B cell (primary cell): ENCODE measurements around the gene ANTXR1. TPM values are rescaled to one million over a fixed set of nuclear protein-coding genes. Genes with fewer than 3 reads are reported as not detected.
"Not testable (repeated sequence)": the region's sequence is repeated elsewhere in the genome, so short reads cannot be mapped to it uniquely, and the experiment has no call there.

Experiments
- ATAC-seq: fragments of 200-7000 bp; cut with Tn5 transposase; one replicate; pipeline ENCODE4 v1.10.0; 2021; ENCODE audit warnings: low read depth, mild to moderate bottlenecking, moderate number of reproducible peaks, moderate library complexity
- CTCF ChIA-PET: fragments of 350-600 bp; sonication (Branson Sonifier 250); formaldehyde crosslinking; loops from one replicate; lab custom pipeline; 2021; ENCODE audit warnings: antibody characterized with exemption, inconsistent platforms; lab: Charles Lee
- POLR2A ChIA-PET: fragments of 350-600 bp; sonication (Branson Sonifier 250); formaldehyde crosslinking; loops from one replicate; lab custom pipeline; 2021; ENCODE audit warnings: antibody characterized with exemption; lab: Charles Lee
- DNase-seq: peaks from one replicate; pipeline ENCODE4 v3.0.0; 2013
- H2AFZ ChIP-seq: 2 replicates; pipeline ENCODE4 v1.6.1; 2012; ENCODE audit warnings: mild to moderate bottlenecking, low read depth, low read length; ENCODE audit not compliant: insufficient read depth, poor library complexity, severe bottlenecking
- H3K27ac ChIP-seq, 2 donors: 1 replicate in 1 of 2; 2 replicates in 1 of 2; pipeline ENCODE4 v1.5.1; 2012 to 2013; ENCODE audit warnings: low read length in 2 of 2, mild to moderate bottlenecking in 2 of 2, moderate library complexity in 1 of 2
- H3K27me3 ChIP-seq, 4 experiments: fragments of 200-600 bp in 1 of 4; sonication (generic) in 1 of 4; replicated peaks in 1 of 4; 1 replicate in 2 of 4; 2 replicates in 2 of 4; pipeline versions ENCODE4 v1.6.1 to v1.7.0; 2013 to 2016; ENCODE audit warnings: low read length in 3 of 4, mild to moderate bottlenecking in 2 of 4, mixed read lengths in 1 of 4, moderate library complexity in 1 of 4; ENCODE audit not compliant: insufficient read depth in 4 of 4, control insufficient read depth in 3 of 4; ENCODE audit errors: control extremely low read depth in 1 of 4
- H3K36me3 ChIP-seq, 2 experiments: replicated peaks in 1 of 2; 1 replicate in 1 of 2; 2 replicates in 1 of 2; pipeline versions ENCODE4 v1.6.1 to v1.7.1; 2013; ENCODE audit warnings: low read length in 1 of 2; ENCODE audit not compliant: insufficient read depth in 2 of 2, control insufficient read depth in 1 of 2; ENCODE audit errors: control extremely low read depth in 1 of 2, extremely low read depth in 1 of 2
- H3K4me1 ChIP-seq, 2 donors: fragments of 200-600 bp in 1 of 2; sonication (generic) in 1 of 2; 1 replicate in 1 of 2; 2 replicates in 1 of 2; pipeline versions ENCODE4 v1.5.1 to v1.6.1; 2013 to 2017; ENCODE audit warnings: low read length in 2 of 2; ENCODE audit not compliant: control insufficient read depth in 2 of 2, insufficient read depth in 2 of 2
- H3K4me2 ChIP-seq: replicated peaks from 2 replicates; pipeline ENCODE3; 2012; ENCODE audit warnings: mild to moderate bottlenecking, low read depth, low read length; ENCODE audit not compliant: poor library complexity, severe bottlenecking
- H3K4me3 ChIP-seq, 5 experiments: fragments of 200-600 bp in 1 of 5; sonication (generic) in 1 of 5; 1 replicate in 3 of 5; 2 replicates in 2 of 5; pipeline versions ENCODE4 v1.5.1 to v1.7.0; 2011 to 2016; ENCODE audit warnings: low read length in 4 of 5, mild to moderate bottlenecking in 4 of 5, low read depth in 2 of 5, control low read depth in 1 of 5, moderate library complexity in 1 of 5; ENCODE audit not compliant: insufficient read depth in 1 of 5; ENCODE audit errors: control extremely low read depth in 1 of 5, extremely low read depth in 1 of 5
- H3K79me2 ChIP-seq: fragments of 200-600 bp; sonication (generic); one replicate; pipeline ENCODE4 v1.6.0; 2016; ENCODE audit warnings: low read length; ENCODE audit not compliant: control insufficient read depth, insufficient read depth
- H3K9ac ChIP-seq: fragments of 200-600 bp; sonication (generic); 2 replicates; pipeline ENCODE4 v1.6.1; 2017; ENCODE audit warnings: mild to moderate bottlenecking, low read length, moderate library complexity
- H3K9me3 ChIP-seq, 3 donors: one replicate each; pipeline versions ENCODE4 v1.6.1 to v1.7.1; 2013; ENCODE audit warnings: low read length in 2 of 3; ENCODE audit not compliant: control insufficient read depth in 2 of 3, insufficient read depth in 1 of 3; ENCODE audit errors: control extremely low read depth in 1 of 3
- H4K20me1 ChIP-seq: 2 replicates; pipeline ENCODE4 v1.6.0; 2012; ENCODE audit warnings: mild to moderate bottlenecking, low read length; ENCODE audit not compliant: insufficient read depth, control insufficient read depth, poor library complexity, severe bottlenecking
- H3K27ac Mint-ChIP-seq: one replicate; pipeline ENCODE4 v1.8.0; 2021; ENCODE audit warnings: mixed read lengths
- H3K27me3 Mint-ChIP-seq: one replicate; pipeline ENCODE4 v1.8.0; 2021; ENCODE audit warnings: mixed read lengths
- H3K4me1 Mint-ChIP-seq: one replicate; pipeline ENCODE4 v1.8.0; 2021; ENCODE audit warnings: mixed read lengths
- H3K4me3 Mint-ChIP-seq: one replicate; pipeline ENCODE4 v1.8.0; 2021; ENCODE audit warnings: mixed read lengths
- H3K9me3 Mint-ChIP-seq: one replicate; pipeline ENCODE4 v1.8.0; 2022; ENCODE audit warnings: mixed read lengths; ENCODE audit not compliant: insufficient read depth
- CTCF ChIP-seq: fragments of 200-600 bp; IDR thresholded peaks from one replicate; pipeline ENCODE4 v1.8.0; 2022; ENCODE audit warnings: antibody characterized with exemption, mild to moderate bottlenecking
- EZH2 ChIP-seq: IDR thresholded peaks from 2 replicates; pipeline ENCODE4 v1.6.1; 2012; ENCODE audit warnings: borderline replicate concordance, low read depth, mild to moderate bottlenecking, moderate library complexity, low read length; ENCODE audit not compliant: insufficient read depth, poor library complexity, severe bottlenecking
- WGBS: methylation state at CpG from one replicate; pipeline ENCODE4 v1.1.5; 2013; ENCODE audit warnings: missing lambda C conversion rate; ENCODE audit not compliant: insufficient coverage; 5-methylcytosine and 5-hydroxymethylcytosine counted together
- intact Hi-C: fragments of 100-400 bp; cut with micrococcal nuclease; formaldehyde crosslinking; loops from one replicate; pipeline ENCODE4 v1.10.0; 2022
- polyA plus RNA-seq: library from polyadenylated mRNA; depleted of rRNA; stranded (reverse); fragments of >200 nt; gene quantifications from 2 replicates; pipeline ENCODE4 v1.2.3, GENCODE V29; 2012
- total RNA-seq, 2 donors: library from RNA; stranded (reverse); fragments of 120-200 nt in 1 of 2; gene quantifications; 1 replicate in 1 of 2; 2 replicates in 1 of 2; pipeline versions ENCODE4 v1.2.3 to v1.2.4, GENCODE V29; 2013 to 2022

The ANTXR1 gene
- total and polyA plus RNA-seq, 2 donors (not counting 1 experiment from before 2014, with no cell fraction given): not detected

DNA sequence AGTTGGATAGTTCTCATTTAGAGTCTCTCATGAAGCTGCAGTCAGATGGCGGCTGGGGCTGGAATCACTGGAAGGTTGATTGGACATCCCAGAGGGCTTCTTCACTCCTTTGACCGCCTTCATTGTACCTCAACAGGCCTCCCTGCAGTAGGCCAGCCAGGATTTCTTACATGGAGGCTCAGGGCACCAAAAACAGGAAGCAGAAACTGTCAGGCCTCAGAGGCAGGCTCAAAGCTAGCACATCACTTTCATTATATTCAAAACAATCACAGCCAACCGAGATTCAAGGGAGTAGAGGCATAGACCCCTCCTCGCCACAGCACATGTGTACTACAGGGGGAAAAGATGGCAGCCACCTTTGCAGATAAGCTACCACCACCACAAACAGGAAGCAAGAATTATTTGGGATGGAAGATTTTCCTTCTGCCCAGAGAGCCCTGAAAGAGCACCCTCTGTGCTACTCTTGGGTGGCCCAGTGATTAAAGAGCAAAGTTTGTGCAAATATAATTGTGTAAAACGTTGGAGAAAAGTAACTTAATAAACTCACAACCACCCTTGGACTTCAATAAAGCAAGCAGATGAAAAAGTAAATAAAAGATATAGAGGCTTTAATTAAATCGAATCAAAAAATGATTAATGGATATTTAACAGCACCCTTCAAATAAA lies 218.8 kb downstream of the ANTXR1 start:
- H3K27ac Mint-ChIP-seq: no peak overlapping the region

GRCh38 chr2:69235835-69236234 lies 222.9 kb downstream of the ANTXR1 start:
- H3K4me3 ChIP-seq, H3K4me1 Mint-ChIP-seq, H4K20me1 ChIP-seq, H3K9ac ChIP-seq, H3K4me1 ChIP-seq, H3K27ac ChIP-seq, H3K27me3 ChIP-seq, H3K79me2 ChIP-seq, POLR2A ChIA-PET, H3K4me2 ChIP-seq, H3K9me3 Mint-ChIP-seq, H3K9me3 ChIP-seq, intact Hi-C loops, ATAC-seq, DNase-seq, H3K36me3 ChIP-seq, H2AFZ ChIP-seq, H3K4me3 Mint-ChIP-seq, H3K27ac Mint-ChIP-seq: not testable (repeated sequence)
- 80% methylated on average over 1 of the region's 4 CpGs for WGBS
- CTCF ChIA-PET: interaction anchor here (0.7 kb wide), 1 partner anchor 406 kb away, joined by 5 read pairs; no protein-coding TSS in a partner anchor
- H3K27me3 Mint-ChIP-seq: peaks cover 19% of the 10 kb centered on the region

More for the DNA sequence above, 218.8 kb downstream of the ANTXR1 start:
- H3K27me3 Mint-ChIP-seq: peaks cover 17% of the 10 kb centered on the region
- ChIA-PET CTCF (no interaction called here), POLR2A (no interaction called here)
- no peak overlapping the region for H3K27ac ChIP-seq
- DNase-seq (no peak), ATAC-seq (no peak)
- H2AFZ ChIP-seq: no peak overlapping the region
- H3K36me3 ChIP-seq: no peaks in the 10 kb centered on the region
- no peaks in the 10 kb centered on the region for H4K20me1 ChIP-seq
- H3K4me3 ChIP-seq: no peak overlapping the region
- TF ChIP-seq CTCF: no peak
- TF ChIP-seq EZH2: no peak
- H3K4me1 ChIP-seq: no peaks in the 10 kb centered on the region
- H3K4me1 Mint-ChIP-seq: no peaks in the 10 kb centered on the region
- H3K9me3 ChIP-seq: no peaks in the 10 kb centered on the region
- no peaks in the 10 kb centered on the region for H3K9me3 Mint-ChIP-seq
- no peak overlapping the region for H3K4me3 Mint-ChIP-seq
- H3K4me2 ChIP-seq: no peak overlapping the region
- WGBS: 100% methylated on average over 2 of the region's 6 CpGs
- H3K9ac ChIP-seq: no peak overlapping the region
- H3K27me3 ChIP-seq: peaks cover 0 to 2% (median 0%) of the 10 kb centered on the region in 4 experiments
- H3K79me2 ChIP-seq: no peaks in the 10 kb centered on the region
- intact Hi-C loops: no loop called here
